ENCODE results near the gene FPR1.

The FPR1 gene

GRCh38 chr19:51703575-51704515, 47.8 kb downstream of the FPR1 start:
- no peak for DNase-seq

GRCh38 chr19:51702825-51703574, 48.7 kb downstream of the FPR1 start:
- DNase-seq, result no peak

- DNase-seq, result no peak
Observed at GRCh38 chr19:51702103-51702824, 49.4 kb downstream of the FPR1 start.

GRCh38 chr19:51701468-51702100, 50.1 kb downstream of the FPR1 start:
- no peak for DNase-seq

GRCh38 chr19:51699170-51699569, 52.5 kb downstream of the FPR1 start:
- no peak for DNase-seq

- no peak for DNase-seq
Observed at GRCh38 chr19:51698296-51698695, 53.4 kb downstream of the FPR1 start.

- no peak for DNase-seq
Observed at GRCh38 chr19:51697169-51697776, 54.4 kb downstream of the FPR1 start.

- DNase-seq, result no peak
Observed at GRCh38 chr19:51696606-51697005, 55.1 kb downstream of the FPR1 start.

All from NCI-H1417 treated with DMSO at 0.1 percent for 48 hours (cell line).